ENCODE results near the gene ZBTB26. TPM values are rescaled to one million over a fixed set of nuclear protein-coding genes. Genes with fewer than 3 reads are reported as not detected.

The ZBTB26 gene
- total RNA-seq, 1 donor from 2014 or later = 4.1 TPM

Other genes starting within 250 kb of the ZBTB26 start
- gene OR1L4, start 207.5 kb downstream of the ZBTB26 start, total RNA-seq = not detected
- not detected for gene OR1L6, start 189.2 kb downstream of the ZBTB26 start, total RNA-seq
- not detected for gene OR5C1, start 142.6 kb downstream of the ZBTB26 start, total RNA-seq
- not detected for gene OR1K1, start 131.4 kb downstream of the ZBTB26 start, total RNA-seq
- 9.0 TPM for gene PDCL, start 102.9 kb downstream of the ZBTB26 start, total RNA-seq
- gene RC3H2, start 26.2 kb downstream of the ZBTB26 start, total RNA-seq = 47.3 TPM
- 6.6 TPM for gene ZBTB6, start 18.2 kb downstream of the ZBTB26 start, total RNA-seq
- gene RABGAP1, start 9.5 kb upstream of the ZBTB26 start, total RNA-seq = 49.3 TPM
- 1.0 TPM for gene GPR21, start 102.2 kb upstream of the ZBTB26 start, total RNA-seq